ENCODE data around the gene EFNA3. TPM values are rescaled to one million over a fixed set of nuclear protein-coding genes. Genes with fewer than 3 reads are reported as not detected.

The EFNA3 gene
- total RNA-seq, 1 donor from 2014 or later: 1.7 TPM

- H3K36me3 ChIP-seq (ENCODE audit: control insufficient read depth, insufficient read depth, low read length): no peaks in the 10 kb centered on the region
- TF ChIP-seq CTCF (IDR thresholded peaks at IDR 0.05; ENCODE audit: insufficient read depth, low read length, poor library complexity, severe bottlenecking): peak; percentile 80
- no peak for DNase-seq (ENCODE audit: low read depth)
- H3K4me3 ChIP-seq (ENCODE audit: low read depth, low read length): peak within 1 kb of the TSS; percentile 72
- no peaks in the 10 kb centered on the region for H3K27me3 ChIP-seq (ENCODE audit: control insufficient read depth, insufficient read depth, low read length)
Measured at GRCh38 chr1:155050560-155051341, 27.9 kb upstream of the EFNA3 start, which contains the start of gene ADAM15. Gene ADAM15 (plus strand): TSS chr1:155051316. CDS start chr1:155051387, 71 bp downstream.

GRCh38 chr1:155051342-155051776 lies 27.3 kb upstream of the EFNA3 start:
- DNase-seq (ENCODE audit: low read depth): no peak
- Histone ChIP-seq H3K36me3 (ENCODE audit: control insufficient read depth, insufficient read depth, low read length) (no peaks in the 10 kb centered on the region), H3K27me3 (ENCODE audit: control insufficient read depth, insufficient read depth, low read length) (no peaks in the 10 kb centered on the region), H3K4me3 (ENCODE audit: low read depth, low read length) (peak overlapping the region; percentile 72)
- no peak for TF ChIP-seq CTCF (IDR thresholded peaks at IDR 0.05; ENCODE audit: insufficient read depth, low read length, poor library complexity, severe bottlenecking)

GRCh38 chr1:155051777-155052398 lies 26.7 kb upstream of the EFNA3 start:
- Histone ChIP-seq H3K4me3 (ENCODE audit: low read depth, low read length) (peak overlapping the region; percentile 72), H3K27me3 (ENCODE audit: control insufficient read depth, insufficient read depth, low read length) (no peaks in the 10 kb centered on the region), H3K36me3 (ENCODE audit: control insufficient read depth, insufficient read depth, low read length) (peaks cover 2% of the 10 kb centered on the region)
- DNase-seq (ENCODE audit: low read depth): no peak
- TF ChIP-seq CTCF (IDR thresholded peaks at IDR 0.05; ENCODE audit: insufficient read depth, low read length, poor library complexity, severe bottlenecking): no peak

GRCh38 chr1:155052439-155053395 lies 25.9 kb upstream of the EFNA3 start:
- TF ChIP-seq CTCF (IDR thresholded peaks at IDR 0.05; ENCODE audit: insufficient read depth, low read length, poor library complexity, severe bottlenecking): peak; percentile 61
- H3K27me3 ChIP-seq (ENCODE audit: control insufficient read depth, insufficient read depth, low read length): no peaks in the 10 kb centered on the region
- peak overlapping the region; percentile 72 for H3K4me3 ChIP-seq (ENCODE audit: low read depth, low read length)
- no peak for DNase-seq (ENCODE audit: low read depth)
- H3K36me3 ChIP-seq (ENCODE audit: control insufficient read depth, insufficient read depth, low read length): peaks cover 3% of the 10 kb centered on the region

- TF ChIP-seq CTCF (IDR thresholded peaks at IDR 0.05; ENCODE audit: insufficient read depth, low read length, poor library complexity, severe bottlenecking): no peak
- H3K36me3 ChIP-seq (ENCODE audit: control insufficient read depth, insufficient read depth, low read length): peaks cover 3% of the 10 kb centered on the region
- no peak overlapping the region for H3K4me3 ChIP-seq (ENCODE audit: low read depth, low read length)
- DNase-seq (ENCODE audit: low read depth): no peak
- no peaks in the 10 kb centered on the region for H3K27me3 ChIP-seq (ENCODE audit: control insufficient read depth, insufficient read depth, low read length)
Measured at GRCh38 chr1:155053531-155054105, 25.0 kb upstream of the EFNA3 start.

Measured in kidney epithelial cell (primary cell).